ENCODE results near the gene DPY19L3.

Gene DPY19L3

GRCh38 chr19:32471095-32471494, 65.5 kb downstream of the DPY19L3 start:
- Histone ChIP-seq H3F3A (ENCODE audit: insufficient read depth) (no peaks in the 10 kb centered on the region), H3K4me2 (ENCODE audit: low read depth, low read length, poor library complexity, severe bottlenecking) (no peak overlapping the region), H4K20me1 (ENCODE audit: low read depth, low read length) (no peaks in the 10 kb centered on the region), H2AFZ (ENCODE audit: low read depth, low read length, severe bottlenecking) (no peak overlapping the region), H3K27ac (ENCODE audit: low read depth, low read length) (no peak overlapping the region), H3K79me2 (ENCODE audit: insufficient read depth, low read length) (no peaks in the 10 kb centered on the region), H3K27me3 (ENCODE audit: low read length) (no peaks in the 10 kb centered on the region), H3K36me3 (ENCODE audit: low read length) (peaks cover 2% of the 10 kb centered on the region; the same call in 1 of the 2 replicates), H3K9me2 (replicated peaks; ENCODE audit: insufficient read depth, low read length) (no peaks in the 10 kb centered on the region), H3K4me3 (ENCODE audit: insufficient read depth, low read length, poor library complexity, severe bottlenecking) (no peak overlapping the region), H3K9me3 (ENCODE audit: insufficient read depth, low read length) (no peaks in the 10 kb centered on the region), H3K9ac (ENCODE audit: low read length) (no peak overlapping the region)
- no peak for TF ChIP-seq EZH2phosphoT487 (conservative IDR thresholded peaks at IDR 0.05; ENCODE audit: low read length)
- TF ChIP-seq, protein P1, sequence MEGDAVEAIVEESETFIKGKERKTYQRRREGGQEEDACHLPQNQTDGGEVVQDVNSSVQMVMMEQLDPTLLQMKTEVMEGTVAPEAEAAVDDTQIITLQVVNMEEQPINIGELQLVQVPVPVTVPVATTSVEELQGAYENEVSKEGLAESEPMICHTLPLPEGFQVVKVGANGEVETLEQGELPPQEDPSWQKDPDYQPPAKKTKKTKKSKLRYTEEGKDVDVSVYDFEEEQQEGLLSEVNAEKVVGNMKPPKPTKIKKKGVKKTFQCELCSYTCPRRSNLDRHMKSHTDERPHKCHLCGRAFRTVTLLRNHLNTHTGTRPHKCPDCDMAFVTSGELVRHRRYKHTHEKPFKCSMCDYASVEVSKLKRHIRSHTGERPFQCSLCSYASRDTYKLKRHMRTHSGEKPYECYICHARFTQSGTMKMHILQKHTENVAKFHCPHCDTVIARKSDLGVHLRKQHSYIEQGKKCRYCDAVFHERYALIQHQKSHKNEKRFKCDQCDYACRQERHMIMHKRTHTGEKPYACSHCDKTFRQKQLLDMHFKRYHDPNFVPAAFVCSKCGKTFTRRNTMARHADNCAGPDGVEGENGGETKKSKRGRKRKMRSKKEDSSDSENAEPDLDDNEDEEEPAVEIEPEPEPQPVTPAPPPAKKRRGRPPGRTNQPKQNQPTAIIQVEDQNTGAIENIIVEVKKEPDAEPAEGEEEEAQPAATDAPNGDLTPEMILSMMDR (IDR thresholded peaks at IDR 0.05; ENCODE audit: insufficient read depth, low read length, poor library complexity, severe bottlenecking): no peak

GRCh38 chr19:32471811-32472210, 66.2 kb downstream of the DPY19L3 start:
- Histone ChIP-seq H3K4me3 (ENCODE audit: insufficient read depth, low read length, poor library complexity, severe bottlenecking) (no peak overlapping the region), H3F3A (ENCODE audit: insufficient read depth) (no peaks in the 10 kb centered on the region), H3K36me3 (ENCODE audit: low read length) (peaks cover 2% of the 10 kb centered on the region; the same call in 1 of the 2 replicates), H3K4me2 (ENCODE audit: low read depth, low read length, poor library complexity, severe bottlenecking) (no peak overlapping the region), H3K9me2 (replicated peaks; ENCODE audit: insufficient read depth, low read length) (no peaks in the 10 kb centered on the region), H3K79me2 (ENCODE audit: insufficient read depth, low read length) (no peaks in the 10 kb centered on the region), H3K27ac (ENCODE audit: low read depth, low read length) (no peak overlapping the region), H3K27me3 (ENCODE audit: low read length) (no peaks in the 10 kb centered on the region), H3K9me3 (ENCODE audit: insufficient read depth, low read length) (no peaks in the 10 kb centered on the region), H4K20me1 (ENCODE audit: low read depth, low read length) (no peaks in the 10 kb centered on the region), H3K9ac (ENCODE audit: low read length) (no peak overlapping the region), H2AFZ (ENCODE audit: low read depth, low read length, severe bottlenecking) (no peak overlapping the region)
- TF ChIP-seq, protein P1 (IDR thresholded peaks at IDR 0.05; ENCODE audit: insufficient read depth, low read length, poor library complexity, severe bottlenecking): no peak
- no peak for TF ChIP-seq EZH2phosphoT487 (conservative IDR thresholded peaks at IDR 0.05; ENCODE audit: low read length)

DNA sequence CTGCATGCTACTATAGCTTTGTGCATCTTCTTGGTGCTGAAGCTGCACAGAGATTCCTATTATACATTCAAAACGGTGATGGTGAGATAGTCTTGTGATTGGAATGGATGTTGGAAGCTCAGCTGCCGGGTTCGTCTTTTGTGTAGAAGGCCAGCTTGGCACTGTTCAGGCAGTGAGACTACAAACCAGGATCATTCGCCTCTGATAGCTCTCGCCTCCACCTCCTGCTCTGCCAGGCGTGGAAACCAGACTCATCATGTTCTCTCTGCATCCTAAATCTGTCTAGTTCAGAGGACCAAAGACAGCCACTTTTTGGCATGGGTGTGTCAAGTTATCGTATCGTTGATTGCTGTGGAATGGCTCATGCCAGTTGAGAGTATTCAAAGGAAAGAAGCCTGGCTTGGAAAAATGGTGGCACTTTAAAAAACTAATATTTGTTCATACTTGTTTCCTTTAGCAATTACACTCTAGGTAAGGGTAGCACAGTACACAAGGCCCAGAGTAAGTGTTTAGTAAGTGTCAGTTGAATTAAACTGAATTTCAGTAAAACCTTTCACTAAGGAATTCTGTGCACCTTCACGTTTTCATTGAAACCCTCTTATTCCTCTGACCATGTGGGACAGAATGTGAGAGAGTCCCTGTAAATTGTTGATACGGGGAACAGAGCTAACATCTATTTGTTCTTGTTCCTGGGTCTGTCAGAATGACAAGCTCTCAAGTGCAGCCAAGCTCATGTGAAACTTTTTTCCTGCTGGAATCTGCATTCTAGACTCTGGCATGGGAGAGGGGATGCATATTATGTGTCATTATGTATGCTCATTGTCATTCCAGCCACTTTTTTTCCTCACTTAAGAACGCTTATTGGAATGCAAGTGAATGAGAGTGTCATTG, 69.8 kb downstream of the DPY19L3 start:
- H3K36me3 ChIP-seq (ENCODE audit: low read length): no peaks in the 10 kb centered on the region
- no peaks in the 10 kb centered on the region for H3K79me2 ChIP-seq (ENCODE audit: insufficient read depth, low read length)
- no peak overlapping the region for H3K4me3 ChIP-seq (ENCODE audit: insufficient read depth, low read length, poor library complexity, severe bottlenecking)
- no peak overlapping the region for H3K9ac ChIP-seq (ENCODE audit: low read length)
- H3K27me3 ChIP-seq (ENCODE audit: low read length): no peaks in the 10 kb centered on the region
- H2AFZ ChIP-seq (ENCODE audit: low read depth, low read length, severe bottlenecking): no peak overlapping the region
- TF ChIP-seq, protein P1 (IDR thresholded peaks at IDR 0.05; ENCODE audit: insufficient read depth, low read length, poor library complexity, severe bottlenecking): no peak
- TF ChIP-seq EZH2phosphoT487 (conservative IDR thresholded peaks at IDR 0.05; ENCODE audit: low read length): no peak
- H3F3A ChIP-seq (ENCODE audit: insufficient read depth): no peaks in the 10 kb centered on the region
- no peaks in the 10 kb centered on the region for H3K9me2 ChIP-seq (replicated peaks; ENCODE audit: insufficient read depth, low read length)
- no peak overlapping the region for H3K27ac ChIP-seq (ENCODE audit: low read depth, low read length)
- no peaks in the 10 kb centered on the region for H4K20me1 ChIP-seq (ENCODE audit: low read depth, low read length)
- no peaks in the 10 kb centered on the region for H3K9me3 ChIP-seq (ENCODE audit: insufficient read depth, low read length)
- no peak overlapping the region for H3K4me2 ChIP-seq (ENCODE audit: low read depth, low read length, poor library complexity, severe bottlenecking)

All from SU-DHL-6 (cell line).